ENCODE measurements around the gene PARVG.

Gene PARVG

GRCh38 chr22:44180706-44181032 lies at the start of gene PARVG:
PARVG (plus strand) TSS chr22:44180925; CDS start chr22:44183330, 2,405 bp downstream.
- CTCF ChIA-PET = no interaction called here
- POLR2A ChIA-PET = interaction anchor here (1.0 kb wide), 1 partner anchor 12 kb away, joined by 4 read pairs; no protein-coding TSS in a partner anchor
- no peak for TF ChIP-seq SUZ12 (IDR thresholded peaks at IDR 0.05)
- TF ChIP-seq ARNT (IDR thresholded peaks at IDR 0.05) = no peak
- TF ChIP-seq SP1 (IDR thresholded peaks at IDR 0.05) = no peak
- peak; percentile 30 for DNase-seq (ENCODE audit: extremely low spot score)

- CTCF ChIA-PET = interaction anchor here (0.5 kb wide), 1 partner anchor 1659 kb away, joined by 3 read pairs; no protein-coding TSS in a partner anchor
- POLR2A ChIA-PET = no interaction called here
- TF ChIP-seq LEF1 (IDR thresholded peaks at IDR 0.05; ENCODE audit: borderline replicate concordance) (no peak), ZNF384 (IDR thresholded peaks at IDR 0.05) (no peak), FOXA1 (IDR thresholded peaks at IDR 0.05) (no peak), ARNT (IDR thresholded peaks at IDR 0.05) (no peak)
- DNase-seq (ENCODE audit: extremely low spot score) = no peak
Observed at GRCh38 chr22:44131412-44131811, 49.3 kb upstream of the PARVG start.

- TF ChIP-seq ARNT (IDR thresholded peaks at IDR 0.05) = no peak
- no peak for TF ChIP-seq BHLHE40 (IDR thresholded peaks at IDR 0.05; ENCODE audit: borderline replicate concordance)
- no peak for TF ChIP-seq FOXA1 (IDR thresholded peaks at IDR 0.05)
- no peak for TF ChIP-seq FOXM1 (IDR thresholded peaks at IDR 0.05; ENCODE audit: borderline replicate concordance)
- no peak for TF ChIP-seq L3MBTL2 (conservative IDR thresholded peaks at IDR 0.05)
- no peak for TF ChIP-seq FOXK2 (IDR thresholded peaks at IDR 0.05)
- no peak for TF ChIP-seq HDGF (IDR thresholded peaks at IDR 0.05; ENCODE audit: borderline replicate concordance)
- ChIA-PET CTCF (no interaction called here), POLR2A (no interaction called here)
- DNase-seq (ENCODE audit: extremely low spot score) = no peak
Observed at GRCh38 chr22:44131989-44132685, 48.6 kb upstream of the PARVG start.

- TF ChIP-seq CTBP1 (IDR thresholded peaks at IDR 0.05; ENCODE audit: borderline replicate concordance) (no peak), SP1 (IDR thresholded peaks at IDR 0.05) (no peak), ELF4 (IDR thresholded peaks at IDR 0.05) (no peak), PKNOX1 (IDR thresholded peaks at IDR 0.05) (no peak), L3MBTL2 (conservative IDR thresholded peaks at IDR 0.05) (no peak), ARNT (IDR thresholded peaks at IDR 0.05) (no peak), HDGF (IDR thresholded peaks at IDR 0.05; ENCODE audit: borderline replicate concordance) (no peak), FOXA1 (IDR thresholded peaks at IDR 0.05) (no peak), SUZ12 (IDR thresholded peaks at IDR 0.05) (no peak), FOXM1 (IDR thresholded peaks at IDR 0.05; ENCODE audit: borderline replicate concordance) (no peak), TARDBP (IDR thresholded peaks at IDR 0.05) (no peak), BHLHE40 (IDR thresholded peaks at IDR 0.05; ENCODE audit: borderline replicate concordance) (no peak), NFRKB (IDR thresholded peaks at IDR 0.05) (no peak), LEF1 (IDR thresholded peaks at IDR 0.05; ENCODE audit: borderline replicate concordance) (no peak), FOXK2 (IDR thresholded peaks at IDR 0.05) (no peak), ZNF384 (IDR thresholded peaks at IDR 0.05) (no peak)
- POLR2A ChIA-PET = no interaction called here
- CTCF ChIA-PET = no interaction called here
- DNase-seq (ENCODE audit: extremely low spot score) = no peak
Observed at GRCh38 chr22:44132724-44133123, 48.0 kb upstream of the PARVG start.

- TF ChIP-seq NFRKB (IDR thresholded peaks at IDR 0.05) (no peak), FOXK2 (IDR thresholded peaks at IDR 0.05) (no peak), FOXA1 (IDR thresholded peaks at IDR 0.05) (no peak), ELF4 (IDR thresholded peaks at IDR 0.05) (no peak), SUZ12 (IDR thresholded peaks at IDR 0.05) (no peak), ARNT (IDR thresholded peaks at IDR 0.05) (no peak), FOXM1 (IDR thresholded peaks at IDR 0.05; ENCODE audit: borderline replicate concordance) (no peak), ZNF384 (IDR thresholded peaks at IDR 0.05) (no peak), L3MBTL2 (conservative IDR thresholded peaks at IDR 0.05) (no peak), BHLHE40 (IDR thresholded peaks at IDR 0.05; ENCODE audit: borderline replicate concordance) (no peak), LEF1 (IDR thresholded peaks at IDR 0.05; ENCODE audit: borderline replicate concordance) (no peak), SP1 (IDR thresholded peaks at IDR 0.05) (no peak), CTBP1 (IDR thresholded peaks at IDR 0.05; ENCODE audit: borderline replicate concordance) (no peak), PKNOX1 (IDR thresholded peaks at IDR 0.05) (no peak), TARDBP (IDR thresholded peaks at IDR 0.05) (no peak), HDGF (IDR thresholded peaks at IDR 0.05; ENCODE audit: borderline replicate concordance) (no peak)
- CTCF ChIA-PET = no interaction called here
- no peak for DNase-seq (ENCODE audit: extremely low spot score)
- POLR2A ChIA-PET = no interaction called here
Observed at GRCh38 chr22:44133161-44133560, 47.6 kb upstream of the PARVG start.

- TF ChIP-seq ARNT (IDR thresholded peaks at IDR 0.05) (no peak), L3MBTL2 (conservative IDR thresholded peaks at IDR 0.05) (no peak), ELF4 (IDR thresholded peaks at IDR 0.05) (no peak)
- POLR2A ChIA-PET = no interaction called here
- CTCF ChIA-PET = no interaction called here
- DNase-seq (ENCODE audit: extremely low spot score) = no peak
Observed at GRCh38 chr22:44133901-44134571, 46.7 kb upstream of the PARVG start.

GRCh38 chr22:44136112-44136511 lies 44.6 kb upstream of the PARVG start:
- POLR2A ChIA-PET = no interaction called here
- CTCF ChIA-PET = no interaction called here
- no peak for DNase-seq (ENCODE audit: extremely low spot score)
- TF ChIP-seq HDGF (IDR thresholded peaks at IDR 0.05; ENCODE audit: borderline replicate concordance) = no peak
- no peak for TF ChIP-seq NFRKB (IDR thresholded peaks at IDR 0.05)
- no peak for TF ChIP-seq ZNF384 (IDR thresholded peaks at IDR 0.05)
- no peak for TF ChIP-seq L3MBTL2 (conservative IDR thresholded peaks at IDR 0.05)
- TF ChIP-seq CTBP1 (IDR thresholded peaks at IDR 0.05; ENCODE audit: borderline replicate concordance) = no peak
- no peak for TF ChIP-seq FOXK2 (IDR thresholded peaks at IDR 0.05)
- no peak for TF ChIP-seq FOXA1 (IDR thresholded peaks at IDR 0.05)
- no peak for TF ChIP-seq FOXM1 (IDR thresholded peaks at IDR 0.05; ENCODE audit: borderline replicate concordance)
- no peak for TF ChIP-seq PKNOX1 (IDR thresholded peaks at IDR 0.05)
- TF ChIP-seq SP1 (IDR thresholded peaks at IDR 0.05) = no peak
- no peak for TF ChIP-seq BHLHE40 (IDR thresholded peaks at IDR 0.05; ENCODE audit: borderline replicate concordance)
- no peak for TF ChIP-seq ARNT (IDR thresholded peaks at IDR 0.05)

Data from HEK293T (cell line).